NOMO-1 treated with DMSO at 0.1 percent for 48 hours (cell line): ENCODE data around the gene SLCO4C1.

Experiments used
- DNase-seq: peaks from one replicate; lab custom pipeline; 2025; ENCODE audit not compliant: unreplicated experiment; lab: John Stamatoyannopoulos, UW

The SLCO4C1 gene

GRCh38 chr5:102271759-102272158 lies 24.3 kb downstream of the SLCO4C1 start:
- no peak for DNase-seq

- DNase-seq: no peak
Measured at GRCh38 chr5:102270036-102270435, 26.0 kb downstream of the SLCO4C1 start.

- DNase-seq: no peak
Measured at GRCh38 chr5:102262688-102263087, 33.4 kb downstream of the SLCO4C1 start.

- no peak for DNase-seq
Measured at GRCh38 chr5:102249381-102249780, 46.7 kb downstream of the SLCO4C1 start.

- no peak for DNase-seq
Measured at GRCh38 chr5:102243213-102243612, 52.9 kb downstream of the SLCO4C1 start.

GRCh38 chr5:102241809-102242421 lies 54.2 kb downstream of the SLCO4C1 start:
- DNase-seq: no peak

GRCh38 chr5:102231693-102232619 lies 64.1 kb downstream of the SLCO4C1 start:
- DNase-seq: no peak

GRCh38 chr5:102229685-102230084 lies 66.4 kb downstream of the SLCO4C1 start:
- DNase-seq: peak; percentile 17

GRCh38 chr5:102226321-102226720 lies 69.8 kb downstream of the SLCO4C1 start:
- DNase-seq: no peak

- peak; percentile 47 for DNase-seq
Measured at GRCh38 chr5:102223542-102224477, 72.3 kb downstream of the SLCO4C1 start.

GRCh38 chr5:102222772-102223171 lies 73.3 kb downstream of the SLCO4C1 start:
- no peak for DNase-seq

- no peak for DNase-seq
Measured at GRCh38 chr5:102221949-102222348, 74.1 kb downstream of the SLCO4C1 start.

- no peak for DNase-seq
Measured at GRCh38 chr5:102218159-102218558, 77.9 kb downstream of the SLCO4C1 start.

GRCh38 chr5:102216678-102217077 lies 79.4 kb downstream of the SLCO4C1 start:
- DNase-seq: no peak

GRCh38 chr5:102211165-102211564 lies 84.9 kb downstream of the SLCO4C1 start:
- peak; percentile 93 for DNase-seq

- DNase-seq: no peak
Measured at GRCh38 chr5:102200861-102201260, 95.2 kb downstream of the SLCO4C1 start.

- DNase-seq: no peak
Measured at GRCh38 chr5:102196481-102196880, 99.6 kb downstream of the SLCO4C1 start.
